Transverse colon (tissue), 4 donors: ENCODE results near the gene RAPGEF1.

Experiments used
- CTCF ChIP-seq, 5 experiments: fragments of 200-600 bp in 3 of 5; fragments of 450-650 bp in 2 of 5; sonication (generic) in 3 of 5; IDR thresholded peaks; 1 replicate in 2 of 5; 2 replicates in 3 of 5; pipeline ENCODE4 v1.5.1; 2016 to 2017; ENCODE audit warnings: antibody characterized with exemption in 5 of 5, inconsistent platforms in 3 of 5, mild to moderate bottlenecking in 2 of 5, moderate library complexity in 1 of 5
- EP300 ChIP-seq: sonication (generic); formaldehyde crosslinking; IDR thresholded peaks from one replicate; pipeline ENCODE4 v1.6.1; 2017; ENCODE audit warnings: antibody characterized with exemption, low read depth
- POLR2A ChIP-seq: fragments of 450-650 bp; IDR thresholded peaks from one replicate; pipeline ENCODE4 v1.6.1; 2016; ENCODE audit warnings: antibody characterized with exemption, mild to moderate bottlenecking, moderate library complexity
- POLR2AphosphoS5 ChIP-seq, 3 donors: sonication (generic); formaldehyde crosslinking; IDR thresholded peaks; one replicate each; pipeline ENCODE4 v1.6.1; 2016; ENCODE audit warnings: antibody characterized with exemption in 3 of 3

- TF ChIP-seq POLR2A (no peak), CTCF (IDR thresholded peaks at IDR 0.05) (no peak), POLR2AphosphoS5 (IDR thresholded peaks at IDR 0.05) (no peak), EP300 (no peak)
Observed at GRCh38 chr9:131590449-131590848, 149.4 kb downstream of the RAPGEF1 start.
